OCI-LY7 (cell line): Measurements from ENCODE around the gene CFAP298. TPM values are rescaled to one million over a fixed set of nuclear protein-coding genes. Genes with fewer than 3 reads are reported as not detected.
"Not testable (repeated sequence)": the region's sequence is repeated elsewhere in the genome, so short reads cannot be mapped to it uniquely, and the experiment has no call there.

Source experiments
- BruUV-seq: library from RNA; stranded (reverse); fragments of 400-500 nt; replicated peaks from 2 replicates; lab custom pipeline; 2021; lab: Mats Ljungman, UMichigan
- CTCF ChIA-PET: fragments of 300-600 bp; sonication (Branson Sonifier 250); formaldehyde crosslinking; loops from one replicate; lab custom pipeline; 2022; ENCODE audit warnings: antibody characterized with exemption; ENCODE audit not compliant: unreplicated experiment; lab: Charles Lee
- POLR2A ChIA-PET: fragments of 300-600 bp; sonication (Branson Sonifier 250); formaldehyde crosslinking; loops from one replicate; lab custom pipeline; 2022; ENCODE audit warnings: antibody characterized with exemption; lab: Charles Lee
- DNase-seq: peaks from one replicate; pipeline ENCODE4 v3.0.0-alpha.2; 2015; ENCODE audit warnings: low spot score
- H2AFZ ChIP-seq: fragments of 200-600 bp; sonication (generic), shearing (Covaris generic); 2 replicates; pipeline ENCODE4 v1.6.1; 2014; ENCODE audit warnings: mild to moderate bottlenecking, antibody characterized with exemption, low read length, moderate library complexity
- H3K27ac ChIP-seq: fragments of 200-600 bp; sonication (generic); 2 replicates; pipeline ENCODE4 v1.5.1; 2014; ENCODE audit warnings: mixed run types, low read depth, mild to moderate bottlenecking, moderate library complexity, low read length, inconsistent platforms; ENCODE audit not compliant: poor library complexity, severe bottlenecking
- H3K36me3 ChIP-seq: fragments of 200-600 bp; sonication (generic); 2 replicates; pipeline ENCODE4 v1.6.1; 2014; ENCODE audit warnings: mild to moderate bottlenecking, antibody characterized with exemption, low read length, moderate library complexity, mixed read lengths; ENCODE audit not compliant: insufficient read depth
- H3K4me1 ChIP-seq: fragments of 200-600 bp; sonication (generic); 2 replicates; pipeline ENCODE4 v1.5.1; 2014; ENCODE audit warnings: mild to moderate bottlenecking, low read length; ENCODE audit not compliant: insufficient read depth, poor library complexity, severe bottlenecking
- H3K4me2 ChIP-seq: fragments of 200-600 bp; sonication (generic); 2 replicates; pipeline ENCODE4 v1.6.1; 2014; ENCODE audit warnings: mild to moderate bottlenecking, low read length
- H3K4me3 ChIP-seq: fragments of 200-600 bp; sonication (generic); 2 replicates; pipeline ENCODE4 v1.5.1; 2014; ENCODE audit warnings: mild to moderate bottlenecking, low read depth, low read length; ENCODE audit not compliant: poor library complexity, severe bottlenecking
- H3K79me2 ChIP-seq: fragments of 200-600 bp; sonication (generic); 2 replicates; pipeline ENCODE4 v1.6.1; 2016; ENCODE audit warnings: low read depth, mild to moderate bottlenecking, low read length, moderate library complexity, mixed read lengths; ENCODE audit not compliant: insufficient read depth
- H3K9me2 ChIP-seq: fragments of 200-600 bp; sonication (generic); 2 replicates; pipeline ENCODE4 v1.6.1; 2016; ENCODE audit warnings: mild to moderate bottlenecking, low read length, mixed read lengths; ENCODE audit not compliant: insufficient read depth
- H3K9me3 ChIP-seq: fragments of 200-600 bp; sonication (generic); 2 replicates; pipeline ENCODE4 v1.6.1; 2014; ENCODE audit warnings: mild to moderate bottlenecking, mixed run types, low read length, mixed read lengths
- H4K20me1 ChIP-seq: fragments of 200-600 bp; sonication (generic); 2 replicates; pipeline ENCODE4 v1.6.1; 2014; ENCODE audit warnings: mild to moderate bottlenecking, antibody characterized with exemption, low read length, moderate library complexity, mixed read lengths; ENCODE audit not compliant: insufficient read depth
- EZH2phosphoT487 ChIP-seq: fragments of 200-600 bp; sonication (generic); IDR thresholded peaks from 2 replicates; pipeline ENCODE4 v1.6.1; 2018; ENCODE audit warnings: low read depth, borderline replicate concordance, mild to moderate bottlenecking, mixed run types, antibody characterized with exemption, low read length, moderate library complexity, mixed read lengths
- intact Hi-C: fragments of 100-400 bp; cut with micrococcal nuclease; formaldehyde crosslinking; loops from one replicate; pipeline ENCODE4 v1.10.0; 2022; ENCODE audit not compliant: unreplicated experiment
- total RNA-seq, 2 experiments: library from RNA; depleted of rRNA in 1 of 2; stranded (reverse); fragments of >200 nt in 1 of 2; shearing (Covaris generic) in 1 of 2; gene quantifications; 2 replicates each; pipeline ENCODE4 v1.2.3, GENCODE V29; 2014 to 2022
- TF ChIP-seq, protein P1 (sequence below): fragments of 200-600 bp; sonication (generic); conservative IDR thresholded peaks from 2 replicates; pipeline ENCODE4 v1.5.1; 2014; ENCODE audit warnings: mild to moderate bottlenecking, antibody characterized with exemption, low read length, moderate library complexity, mixed read lengths

Gene CFAP298
- total RNA-seq, 2 experiments from 2014 or later, result 43.6 to 64.2 TPM

GRCh38 chr21:32562915-32563314, 49.3 kb downstream of the CFAP298 start:
- H3K4me2 ChIP-seq, result no peak overlapping the region
- H3K9me2 ChIP-seq, result no peaks in the 10 kb centered on the region
- no peaks in the 10 kb centered on the region for H4K20me1 ChIP-seq
- intact Hi-C loops, result no loop called here
- no peaks in the 10 kb centered on the region for H3K79me2 ChIP-seq
- TF ChIP-seq, protein P1, sequence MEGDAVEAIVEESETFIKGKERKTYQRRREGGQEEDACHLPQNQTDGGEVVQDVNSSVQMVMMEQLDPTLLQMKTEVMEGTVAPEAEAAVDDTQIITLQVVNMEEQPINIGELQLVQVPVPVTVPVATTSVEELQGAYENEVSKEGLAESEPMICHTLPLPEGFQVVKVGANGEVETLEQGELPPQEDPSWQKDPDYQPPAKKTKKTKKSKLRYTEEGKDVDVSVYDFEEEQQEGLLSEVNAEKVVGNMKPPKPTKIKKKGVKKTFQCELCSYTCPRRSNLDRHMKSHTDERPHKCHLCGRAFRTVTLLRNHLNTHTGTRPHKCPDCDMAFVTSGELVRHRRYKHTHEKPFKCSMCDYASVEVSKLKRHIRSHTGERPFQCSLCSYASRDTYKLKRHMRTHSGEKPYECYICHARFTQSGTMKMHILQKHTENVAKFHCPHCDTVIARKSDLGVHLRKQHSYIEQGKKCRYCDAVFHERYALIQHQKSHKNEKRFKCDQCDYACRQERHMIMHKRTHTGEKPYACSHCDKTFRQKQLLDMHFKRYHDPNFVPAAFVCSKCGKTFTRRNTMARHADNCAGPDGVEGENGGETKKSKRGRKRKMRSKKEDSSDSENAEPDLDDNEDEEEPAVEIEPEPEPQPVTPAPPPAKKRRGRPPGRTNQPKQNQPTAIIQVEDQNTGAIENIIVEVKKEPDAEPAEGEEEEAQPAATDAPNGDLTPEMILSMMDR, result no peak
- H3K36me3 ChIP-seq, result no peaks in the 10 kb centered on the region
- DNase-seq, result no peak
- no TSS peak for BruUV-seq
- POLR2A ChIA-PET, result no interaction called here
- no peak overlapping the region for H3K27ac ChIP-seq
- H3K4me1 ChIP-seq, result no peaks in the 10 kb centered on the region
- H3K4me3 ChIP-seq, result no peak overlapping the region
- H2AFZ ChIP-seq, result no peak overlapping the region
- CTCF ChIA-PET, result no interaction called here
- H3K9me3 ChIP-seq, result no peaks in the 10 kb centered on the region

GRCh38 chr21:32562426-32562825, 49.8 kb downstream of the CFAP298 start:
- Histone ChIP-seq H3K9me2 (no peaks in the 10 kb centered on the region), H3K4me3 (no peak overlapping the region), H3K36me3 (no peaks in the 10 kb centered on the region), H3K9me3 (no peaks in the 10 kb centered on the region), H2AFZ (no peak overlapping the region), H4K20me1 (no peaks in the 10 kb centered on the region), H3K4me2 (no peak overlapping the region), H3K4me1 (no peaks in the 10 kb centered on the region), H3K79me2 (no peaks in the 10 kb centered on the region), H3K27ac (no peak overlapping the region)
- no peak for TF ChIP-seq EZH2phosphoT487
- TF ChIP-seq, protein P1, result no peak
- intact Hi-C loops, result no loop called here
- BruUV-seq, result no TSS peak
- ChIA-PET CTCF (no interaction called here), POLR2A (no interaction called here)
- DNase-seq, result no peak

DNA sequence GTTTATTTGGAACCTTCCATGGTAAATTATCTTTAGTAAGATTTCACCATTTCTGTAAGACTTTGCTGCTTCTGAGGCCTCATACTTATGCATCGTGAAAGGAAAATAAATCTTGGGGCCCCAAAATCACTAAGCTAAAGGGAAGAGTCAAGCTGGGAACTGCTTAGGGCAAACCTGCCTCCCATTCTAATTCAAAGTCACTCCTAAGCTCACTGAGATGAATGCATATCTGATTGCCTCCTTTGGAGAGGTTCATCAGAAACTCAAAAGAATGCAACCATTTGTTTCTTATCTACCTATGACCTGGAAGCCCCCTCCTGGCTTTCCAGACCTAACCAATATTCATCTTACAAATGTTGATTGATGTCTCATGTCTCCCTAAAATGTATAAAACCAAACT, 50.7 kb downstream of the CFAP298 start:
- H3K9me2 ChIP-seq, intact Hi-C loops, H2AFZ ChIP-seq, H4K20me1 ChIP-seq, H3K79me2 ChIP-seq, H3K9me3 ChIP-seq, H3K4me3 ChIP-seq, H3K36me3 ChIP-seq, H3K4me1 ChIP-seq, BruUV-seq, DNase-seq, H3K27ac ChIP-seq, CTCF ChIA-PET, H3K4me2 ChIP-seq: not testable (repeated sequence)
- POLR2A ChIA-PET, result interaction anchor here (0.9 kb wide), 2 partner anchors 11 to 19 kb away, joined by 3 to 4 read pairs; no protein-coding TSS in a partner anchor
